H9 (cell line): ENCODE data around the gene SEMA3D. TPM values are rescaled to one million over a fixed set of nuclear protein-coding genes. Genes with fewer than 3 reads are reported as not detected.

Experiments used
- DNase-seq: peaks from one replicate; pipeline ENCODE4 v3.0.0-alpha.2; 2017
- H2AFZ ChIP-seq: one replicate; pipeline ENCODE4 v1.6.1; 2013; ENCODE audit warnings: mild to moderate bottlenecking, low read length, control low read depth, moderate library complexity
- H2AK5ac ChIP-seq: 2 replicates; pipeline ENCODE4 v1.6.1; 2013; ENCODE audit warnings: low read length, control low read depth, mixed read lengths; ENCODE audit not compliant: insufficient read length
- H2BK120ac ChIP-seq: one replicate; pipeline ENCODE4 v1.6.1; 2013; ENCODE audit warnings: low read depth, mild to moderate bottlenecking, low read length, control low read depth, inconsistent platforms; ENCODE audit not compliant: poor library complexity, severe bottlenecking
- H2BK12ac ChIP-seq: 2 replicates; pipeline ENCODE4 v1.6.1; 2013; ENCODE audit warnings: low read length, control low read depth, mixed read lengths, low read depth; ENCODE audit not compliant: insufficient read length
- H2BK15ac ChIP-seq: 2 replicates; pipeline ENCODE4 v1.6.1; 2013; ENCODE audit warnings: low read depth, low read length, control low read depth
- H2BK20ac ChIP-seq: one replicate; pipeline ENCODE4 v1.6.1; 2013; ENCODE audit warnings: low read depth, mild to moderate bottlenecking, low read length, control low read depth, inconsistent platforms; ENCODE audit not compliant: poor library complexity, severe bottlenecking
- H2BK5ac ChIP-seq: 2 replicates; pipeline ENCODE4 v1.6.1; 2013; ENCODE audit warnings: low read length, control low read depth, mixed read lengths; ENCODE audit not compliant: insufficient read length
- H3K14ac ChIP-seq: 2 replicates; pipeline ENCODE4 v1.6.1; 2013; ENCODE audit warnings: low read length, control low read depth; ENCODE audit not compliant: insufficient read depth
- H3K18ac ChIP-seq: 2 replicates; pipeline ENCODE4 v1.6.1; 2013; ENCODE audit warnings: low read depth, mild to moderate bottlenecking, mixed read lengths, low read length, control low read depth; ENCODE audit not compliant: insufficient read length
- H3K23ac ChIP-seq: 2 replicates; pipeline ENCODE4 v1.6.1; 2013; ENCODE audit warnings: low read length, control low read depth, mixed read lengths, low read depth; ENCODE audit not compliant: insufficient read length
- H3K23me2 ChIP-seq: 2 replicates; pipeline ENCODE4 v1.6.1; 2013; ENCODE audit warnings: low read depth, mild to moderate bottlenecking, mixed read lengths, low read length, control low read depth; ENCODE audit not compliant: insufficient read length, poor library complexity, severe bottlenecking
- H3K27ac ChIP-seq: 2 replicates; pipeline ENCODE4 v1.5.1; 2013; ENCODE audit warnings: low read length, control low read depth, mixed read lengths, low read depth; ENCODE audit not compliant: insufficient read length
- H3K27me3 ChIP-seq: 2 replicates; pipeline ENCODE4 v1.6.1; 2013; ENCODE audit warnings: low read length, control low read depth, inconsistent platforms; ENCODE audit not compliant: insufficient read depth
- H3K4ac ChIP-seq: 2 replicates; pipeline ENCODE4 v1.6.1; 2013; ENCODE audit warnings: low read depth, mild to moderate bottlenecking, control low read depth, inconsistent platforms, low read length, moderate library complexity
- H3K4me1 ChIP-seq: 2 replicates; pipeline ENCODE4 v1.6.1; 2013; ENCODE audit warnings: low read length, control low read depth, inconsistent platforms; ENCODE audit not compliant: insufficient read depth
- H3K4me2 ChIP-seq: 2 replicates; pipeline ENCODE4 v1.6.1; 2013; ENCODE audit warnings: low read length, control low read depth, mixed read lengths; ENCODE audit not compliant: insufficient read length, insufficient read depth
- H3K56ac ChIP-seq: 2 replicates; pipeline ENCODE4 v1.6.1; 2013; ENCODE audit warnings: low read depth, mild to moderate bottlenecking, mixed read lengths, low read length, control low read depth; ENCODE audit not compliant: insufficient read length
- H3K79me1 ChIP-seq: 2 replicates; pipeline ENCODE4 v1.6.1; 2013; ENCODE audit warnings: low read depth, mild to moderate bottlenecking, moderate library complexity, low read length, control low read depth, inconsistent platforms; ENCODE audit not compliant: insufficient read depth, poor library complexity, severe bottlenecking
- H3K79me2 ChIP-seq: 2 replicates; pipeline ENCODE4 v1.6.1; 2013; ENCODE audit warnings: low read length, control low read depth, inconsistent platforms; ENCODE audit not compliant: insufficient read depth
- H3K9ac ChIP-seq: 2 replicates; pipeline ENCODE4 v1.6.1; 2013; ENCODE audit warnings: low read length, control low read depth, mixed read lengths; ENCODE audit not compliant: insufficient read length; ENCODE audit errors: extremely low read depth
- H3K9me3 ChIP-seq: one replicate; pipeline ENCODE4 v1.6.1; 2013; ENCODE audit warnings: low read depth, low read length, inconsistent platforms; ENCODE audit not compliant: control insufficient read depth
- H3T11ph ChIP-seq: one replicate; pipeline ENCODE4 v1.6.1; 2013; ENCODE audit warnings: mild to moderate bottlenecking, low read length, control low read depth, inconsistent platforms
- H4K20me1 ChIP-seq: one replicate; pipeline ENCODE4 v1.6.1; 2013; ENCODE audit not compliant: control insufficient read depth, insufficient read length, insufficient read depth
- H4K5ac ChIP-seq: 2 replicates; pipeline ENCODE4 v1.6.1; 2013; ENCODE audit warnings: low read depth, mild to moderate bottlenecking, mixed read lengths, low read length, control low read depth; ENCODE audit not compliant: insufficient read length
- H4K8ac ChIP-seq: replicated peaks from 2 replicates; pipeline ENCODE4 v1.6.1; 2013; ENCODE audit warnings: low read length, control low read depth, mixed read lengths, low read depth; ENCODE audit not compliant: insufficient read length
- H4K91ac ChIP-seq: 2 replicates; pipeline ENCODE4 v1.6.1; 2013; ENCODE audit warnings: low read depth, mild to moderate bottlenecking, moderate library complexity, mixed read lengths, low read length, control low read depth; ENCODE audit not compliant: insufficient read length
- H3K27ac Mint-ChIP-seq, 3 experiments: 2 replicates in 2 of 3; 3 replicates in 1 of 3; pipeline ENCODE4 v1.8.0; 2020 to 2021; ENCODE audit warnings: mixed read lengths in 3 of 3, mild to moderate bottlenecking in 1 of 3, moderate library complexity in 1 of 3
- H3K27me3 Mint-ChIP-seq: 2 replicates; pipeline ENCODE4 v1.8.0; 2021; ENCODE audit warnings: low read depth, mild to moderate bottlenecking, moderate library complexity, mixed read lengths
- H3K36me3 Mint-ChIP-seq, 3 experiments: 2 replicates in 2 of 3; 3 replicates in 1 of 3; pipeline ENCODE4 v1.8.0; 2020 to 2021; ENCODE audit warnings: low read depth in 3 of 3, mixed read lengths in 3 of 3; ENCODE audit not compliant: insufficient read depth in 1 of 3
- H3K4me1 Mint-ChIP-seq, 2 experiments: 2 replicates each; pipeline ENCODE4 v1.8.0; 2020; ENCODE audit warnings: mixed read lengths in 2 of 2
- H3K4me3 Mint-ChIP-seq, 2 experiments: 2 replicates in 1 of 2; 3 replicates in 1 of 2; pipeline ENCODE4 v1.8.0; 2020 to 2021; ENCODE audit warnings: mild to moderate bottlenecking in 2 of 2, mixed read lengths in 2 of 2, moderate library complexity in 1 of 2
- H3K9me3 Mint-ChIP-seq, 2 experiments: 2 replicates in 1 of 2; 3 replicates in 1 of 2; pipeline ENCODE4 v1.8.0; 2020; ENCODE audit warnings: mild to moderate bottlenecking in 2 of 2, mixed read lengths in 2 of 2, moderate library complexity in 1 of 2
- CTCF ChIP-seq: fragments of 200-600 bp; sonication (generic); conservative IDR thresholded peaks from 3 replicates; pipeline ENCODE4 v1.8.0; 2021; ENCODE audit warnings: antibody characterized with exemption, mild to moderate bottlenecking
- WGBS: extraction: QIAGEN DNeasy Blood & Tissue Kit; methylation state at CpG from one replicate; pipeline ENCODE4 v1.1.7; 2013; ENCODE audit warnings: missing lambda C conversion rate, low lambda C conversion rate, mixed read lengths; ENCODE audit not compliant: insufficient read length; ENCODE audit errors: extremely low coverage; 5-methylcytosine and 5-hydroxymethylcytosine counted together
- total RNA-seq: library from RNA; stranded (reverse); gene quantifications from 2 replicates; pipeline ENCODE4 v1.2.1, GENCODE V29; 2021

Gene SEMA3D
- total RNA-seq, 1 experiment from 2014 or later: 5.4 TPM

- no peak overlapping the region for H2BK5ac ChIP-seq
- H3K79me2 ChIP-seq: no peaks in the 10 kb centered on the region
- no peak overlapping the region for H2BK12ac ChIP-seq
- H3K9me3 Mint-ChIP-seq: no peaks in the 10 kb centered on the region
- H3K36me3 Mint-ChIP-seq: no peaks in the 10 kb centered on the region
- H3K9me3 ChIP-seq: no peaks in the 10 kb centered on the region
- H3K23me2 ChIP-seq: no peaks in the 10 kb centered on the region
- no peaks in the 10 kb centered on the region for H4K20me1 ChIP-seq
- H3K4me3 Mint-ChIP-seq: no peak overlapping the region
- no peak overlapping the region for H3K4ac ChIP-seq
- no peaks in the 10 kb centered on the region for H3K79me1 ChIP-seq
- H4K91ac ChIP-seq: no peak overlapping the region
- H3K4me1 Mint-ChIP-seq: peaks cover 7% of the 10 kb centered on the region in 2 experiments
- H3K56ac ChIP-seq: no peak overlapping the region
- no peak overlapping the region for H4K5ac ChIP-seq
- H3K27ac ChIP-seq: no peak overlapping the region
- no peak overlapping the region for H3K4me2 ChIP-seq
- no peak overlapping the region for H3K18ac ChIP-seq
- no peak overlapping the region for H4K8ac ChIP-seq
- no peak overlapping the region for H3T11ph ChIP-seq
- H3K27me3 Mint-ChIP-seq: no peaks in the 10 kb centered on the region
- H2BK20ac ChIP-seq: no peak overlapping the region
- no peak for DNase-seq
- H3K27me3 ChIP-seq: no peaks in the 10 kb centered on the region
- no peak overlapping the region for H3K14ac ChIP-seq
- H3K4me1 ChIP-seq: no peaks in the 10 kb centered on the region
- no peak overlapping the region for H2BK15ac ChIP-seq
- no peak overlapping the region for H2AFZ ChIP-seq
- H2BK120ac ChIP-seq: no peak overlapping the region
- H2AK5ac ChIP-seq: no peak overlapping the region
- no peak for TF ChIP-seq CTCF
- H3K9ac ChIP-seq: no peak overlapping the region
- no peak overlapping the region for H3K23ac ChIP-seq
- no CpG with 5 or more reads among the region's 2 CpGs for WGBS
- no peak overlapping the region for H3K27ac Mint-ChIP-seq
Observed at GRCh38 chr7:85055196-85055595, 131.7 kb downstream of the SEMA3D start.
